Endothelial cell of umbilical vein (primary cell): ENCODE data around the gene KRABD2.

Source experiments
- POLR2A ChIP-seq: IDR thresholded peaks from 2 replicates; pipeline ENCODE4 v1.6.1; 2012; ENCODE audit warnings: low read depth, mild to moderate bottlenecking, control low read depth, low read length
- POLR2AphosphoS5 ChIP-seq: IDR thresholded peaks from 2 replicates; pipeline ENCODE4 v1.6.1; 2012; ENCODE audit warnings: low read depth, mild to moderate bottlenecking, control low read depth, low read length, moderate library complexity; ENCODE audit not compliant: insufficient read depth
- TF ChIP-seq, protein P1 (sequence below): IDR thresholded peaks from 2 replicates; pipeline ENCODE4 v1.6.1; 2011; ENCODE audit not compliant: insufficient read depth, insufficient read length
- TF ChIP-seq, protein P2 (sequence below), 2 donors: IDR thresholded peaks; 1 replicate in 1 of 2; 2 replicates in 1 of 2; pipeline ENCODE4 v1.5.1; 2011; ENCODE audit warnings: low read length in 2 of 2, mild to moderate bottlenecking in 2 of 2, moderate library complexity in 2 of 2, control low read depth in 1 of 2, inconsistent platforms in 1 of 2, low read depth in 1 of 2; ENCODE audit not compliant: insufficient read depth in 1 of 2; ENCODE audit errors: extremely low read depth in 1 of 2

DNA sequence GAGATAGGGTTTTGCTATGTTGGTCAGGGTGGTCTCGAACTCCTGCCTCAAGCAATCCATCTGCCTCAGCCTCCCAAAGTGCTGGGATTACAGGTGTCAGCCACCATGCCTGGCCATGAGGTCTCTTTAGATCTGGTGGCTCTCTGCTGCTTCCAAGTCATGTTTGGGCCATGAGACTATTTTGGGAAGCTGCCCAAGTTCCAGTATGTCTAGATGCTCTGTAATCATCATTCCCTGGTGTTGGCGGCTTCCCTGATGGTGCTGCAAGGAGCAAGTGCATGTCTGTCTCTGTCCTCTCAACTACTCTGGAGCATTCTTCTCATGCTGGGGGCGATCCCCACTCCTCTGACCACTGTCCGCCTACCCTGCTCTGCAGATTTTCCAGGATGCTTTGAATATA lies 43.2 kb downstream of the KRABD2 start:
- TF ChIP-seq, protein P1, sequence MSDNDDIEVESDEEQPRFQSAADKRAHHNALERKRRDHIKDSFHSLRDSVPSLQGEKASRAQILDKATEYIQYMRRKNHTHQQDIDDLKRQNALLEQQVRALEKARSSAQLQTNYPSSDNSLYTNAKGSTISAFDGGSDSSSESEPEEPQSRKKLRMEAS: no peak
- TF ChIP-seq, protein P2, sequence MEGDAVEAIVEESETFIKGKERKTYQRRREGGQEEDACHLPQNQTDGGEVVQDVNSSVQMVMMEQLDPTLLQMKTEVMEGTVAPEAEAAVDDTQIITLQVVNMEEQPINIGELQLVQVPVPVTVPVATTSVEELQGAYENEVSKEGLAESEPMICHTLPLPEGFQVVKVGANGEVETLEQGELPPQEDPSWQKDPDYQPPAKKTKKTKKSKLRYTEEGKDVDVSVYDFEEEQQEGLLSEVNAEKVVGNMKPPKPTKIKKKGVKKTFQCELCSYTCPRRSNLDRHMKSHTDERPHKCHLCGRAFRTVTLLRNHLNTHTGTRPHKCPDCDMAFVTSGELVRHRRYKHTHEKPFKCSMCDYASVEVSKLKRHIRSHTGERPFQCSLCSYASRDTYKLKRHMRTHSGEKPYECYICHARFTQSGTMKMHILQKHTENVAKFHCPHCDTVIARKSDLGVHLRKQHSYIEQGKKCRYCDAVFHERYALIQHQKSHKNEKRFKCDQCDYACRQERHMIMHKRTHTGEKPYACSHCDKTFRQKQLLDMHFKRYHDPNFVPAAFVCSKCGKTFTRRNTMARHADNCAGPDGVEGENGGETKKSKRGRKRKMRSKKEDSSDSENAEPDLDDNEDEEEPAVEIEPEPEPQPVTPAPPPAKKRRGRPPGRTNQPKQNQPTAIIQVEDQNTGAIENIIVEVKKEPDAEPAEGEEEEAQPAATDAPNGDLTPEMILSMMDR (IDR thresholded peaks at IDR 0.05; ENCODE audit: extremely low read depth in 1 of 2, insufficient read depth in 1 of 2, low read depth in 1 of 2, low read length in 2 of 2): no peak
- TF ChIP-seq POLR2AphosphoS5 (no peak), POLR2A (no peak)
